ENCODE measurements around the gene TMEM168.

DNA sequence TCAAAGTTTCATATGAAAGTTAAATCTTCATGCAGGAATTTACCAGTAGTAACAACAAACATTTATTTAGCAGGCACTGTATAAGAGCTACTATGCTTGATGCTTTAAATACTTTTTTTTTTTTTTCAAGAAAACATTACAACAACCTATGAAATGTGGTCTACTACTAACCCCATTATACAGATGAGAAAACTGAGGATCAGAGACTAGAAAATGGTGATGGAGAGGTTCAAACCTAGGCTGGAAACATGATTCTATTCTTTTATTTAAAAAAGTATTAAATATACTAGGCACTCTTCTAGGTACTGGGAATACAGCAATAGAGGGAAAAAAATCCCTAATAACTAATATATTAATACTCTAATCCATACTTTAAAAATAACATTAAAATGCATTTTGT, 40.6 kb upstream of the TMEM168 start:
- TF ChIP-seq ZNF384 (IDR thresholded peaks at IDR 0.05), result no peak
- no peak for TF ChIP-seq SP1 (IDR thresholded peaks at IDR 0.05)
- no peak for TF ChIP-seq CTBP1 (IDR thresholded peaks at IDR 0.05; ENCODE audit: borderline replicate concordance)
- TF ChIP-seq FOXK2 (IDR thresholded peaks at IDR 0.05), result no peak
- TF ChIP-seq, protein P1, sequence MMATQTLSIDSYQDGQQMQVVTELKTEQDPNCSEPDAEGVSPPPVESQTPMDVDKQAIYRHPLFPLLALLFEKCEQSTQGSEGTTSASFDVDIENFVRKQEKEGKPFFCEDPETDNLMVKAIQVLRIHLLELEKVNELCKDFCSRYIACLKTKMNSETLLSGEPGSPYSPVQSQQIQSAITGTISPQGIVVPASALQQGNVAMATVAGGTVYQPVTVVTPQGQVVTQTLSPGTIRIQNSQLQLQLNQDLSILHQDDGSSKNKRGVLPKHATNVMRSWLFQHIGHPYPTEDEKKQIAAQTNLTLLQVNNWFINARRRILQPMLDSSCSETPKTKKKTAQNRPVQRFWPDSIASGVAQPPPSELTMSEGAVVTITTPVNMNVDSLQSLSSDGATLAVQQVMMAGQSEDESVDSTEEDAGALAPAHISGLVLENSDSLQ (IDR thresholded peaks at IDR 0.05), result no peak
- TF ChIP-seq BHLHE40 (IDR thresholded peaks at IDR 0.05; ENCODE audit: borderline replicate concordance), result no peak
- TF ChIP-seq FOXM1 (IDR thresholded peaks at IDR 0.05; ENCODE audit: borderline replicate concordance), result no peak
- TF ChIP-seq TARDBP (IDR thresholded peaks at IDR 0.05), result no peak
- no peak for TF ChIP-seq ELF4 (IDR thresholded peaks at IDR 0.05)
- TF ChIP-seq FOXA1 (IDR thresholded peaks at IDR 0.05), result no peak
- no peak for TF ChIP-seq SUZ12 (IDR thresholded peaks at IDR 0.05)
- no peak for TF ChIP-seq L3MBTL2 (conservative IDR thresholded peaks at IDR 0.05)
- no peak for TF ChIP-seq HDGF (IDR thresholded peaks at IDR 0.05; ENCODE audit: borderline replicate concordance)
- no peak for TF ChIP-seq NFRKB (IDR thresholded peaks at IDR 0.05)

Measured in HEK293T (cell line).